GM19023 (cell line): ENCODE measurements around the gene CLCN1.
"Not testable (repeated sequence)": the region's sequence is repeated elsewhere in the genome, so short reads cannot be mapped to it uniquely, and the experiment has no call there.

Source experiments
- ATAC-seq: cut with Tn5 transposase; IDR thresholded peaks from one replicate; pipeline ENCODE4 v1.9.1; 2021; ENCODE audit warnings: mild to moderate bottlenecking, moderate library complexity; ENCODE audit not compliant: unreplicated experiment

Gene CLCN1

DNA sequence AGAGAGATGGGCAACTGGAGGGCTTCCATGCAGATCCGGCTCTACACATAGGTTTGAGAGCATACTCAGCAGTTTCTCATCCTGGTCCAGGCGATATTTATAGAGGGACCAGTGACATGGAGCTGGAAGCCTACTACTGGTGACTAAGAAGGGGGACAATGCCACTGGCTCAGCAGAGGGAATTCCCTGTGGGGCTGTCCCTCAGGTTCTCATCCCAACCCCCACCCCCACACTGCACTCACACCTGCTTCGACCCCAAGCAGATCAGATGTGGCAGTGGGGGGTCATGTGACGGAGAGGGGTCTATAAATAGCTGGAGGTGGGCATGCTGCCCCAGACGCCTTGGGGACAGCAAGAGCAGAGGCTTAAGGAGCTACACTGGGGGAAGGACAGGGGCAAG, at the start of gene CLCN1:
TSS of gene CLCN1 (plus strand) at position 336 of the 400 bp plus-strand sequence. CDS start 102 bp downstream, outside the sequence.
- no peak for ATAC-seq

DNA sequence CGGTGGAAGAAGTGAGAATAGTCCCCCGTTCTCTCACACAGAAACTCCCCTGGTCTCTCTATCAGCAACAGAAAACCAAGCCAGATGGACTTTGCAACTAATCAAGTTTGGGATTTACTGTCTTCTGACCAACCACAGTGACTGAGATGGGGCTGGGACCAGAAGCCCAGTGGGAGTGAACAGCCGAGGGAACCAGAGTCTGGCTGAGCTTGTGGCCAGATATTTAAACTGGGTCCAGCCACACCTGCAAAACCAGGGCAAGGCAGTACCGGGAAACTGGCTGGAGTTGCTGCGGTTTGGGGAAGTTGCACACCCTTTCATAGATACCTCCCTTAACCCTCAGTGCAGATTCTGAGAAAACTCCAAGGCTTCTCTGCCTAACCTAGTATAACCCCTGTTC, 46.7 kb upstream of the CLCN1 start:
- no peak for ATAC-seq

- no peak for ATAC-seq
Observed at GRCh38 chr7:143271240-143271639, 44.7 kb upstream of the CLCN1 start.

DNA sequence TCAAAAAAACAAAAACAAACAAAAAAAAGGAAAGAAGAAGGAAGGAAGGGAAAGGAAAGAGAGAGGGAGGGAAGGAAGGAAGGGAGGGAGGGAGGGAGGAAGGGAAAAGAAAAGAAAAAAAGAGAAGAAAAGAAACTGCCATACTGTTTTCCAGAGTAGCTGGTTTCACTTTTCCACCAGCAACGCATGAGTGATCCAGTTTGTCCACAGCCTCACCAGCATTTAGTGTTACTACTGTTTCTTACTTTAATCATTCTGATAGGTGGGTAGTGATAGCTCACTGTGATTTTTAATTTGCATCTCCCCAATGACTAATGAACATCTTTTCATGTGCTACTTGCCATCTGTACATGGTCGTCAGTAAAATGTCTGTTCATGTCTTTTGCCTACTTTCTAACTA, 43.0 kb upstream of the CLCN1 start:
- no peak for ATAC-seq

GRCh38 chr7:143279186-143280098, 36.5 kb upstream of the CLCN1 start:
- ATAC-seq, result no peak

- no peak for ATAC-seq
Observed at GRCh38 chr7:143280160-143280559, 35.8 kb upstream of the CLCN1 start.

DNA sequence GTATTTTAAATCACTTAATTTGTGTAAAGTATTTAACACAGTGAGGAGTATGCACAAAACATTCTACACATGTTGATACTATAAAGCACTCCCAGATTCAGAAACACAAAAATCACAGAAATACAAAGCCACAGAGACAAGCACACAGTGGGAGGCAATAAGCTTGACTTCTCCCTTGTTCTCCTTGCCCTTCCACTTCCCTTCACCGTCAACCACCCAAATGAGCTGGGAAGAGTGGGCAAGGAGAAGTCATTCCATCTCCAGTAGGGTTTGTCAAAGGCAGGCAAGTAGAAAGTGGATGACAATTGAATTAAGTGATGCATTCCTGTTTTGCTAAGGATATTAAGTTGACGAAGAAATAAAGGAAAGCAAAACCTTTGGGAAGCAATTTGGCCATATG, 35.3 kb upstream of the CLCN1 start:
- no peak for ATAC-seq

DNA sequence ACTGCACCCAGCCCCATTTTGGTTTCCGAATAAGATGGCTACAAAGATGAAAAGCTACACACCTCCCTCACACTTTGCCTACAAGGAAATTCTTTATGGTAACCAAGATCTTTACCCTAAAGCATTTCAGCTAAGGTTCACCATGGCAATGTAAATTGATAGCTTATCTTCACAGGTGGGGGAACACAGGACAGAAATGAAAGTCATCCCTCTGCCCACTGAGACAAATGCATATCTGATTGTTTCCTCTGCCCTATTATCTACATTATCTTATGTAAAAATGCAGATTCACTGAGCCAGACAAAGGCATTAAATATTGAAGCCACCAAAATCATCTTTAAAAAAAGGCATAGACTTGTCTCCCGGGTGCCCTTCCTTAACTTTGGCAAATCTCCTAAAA, 34.4 kb upstream of the CLCN1 start:
- no peak for ATAC-seq

DNA sequence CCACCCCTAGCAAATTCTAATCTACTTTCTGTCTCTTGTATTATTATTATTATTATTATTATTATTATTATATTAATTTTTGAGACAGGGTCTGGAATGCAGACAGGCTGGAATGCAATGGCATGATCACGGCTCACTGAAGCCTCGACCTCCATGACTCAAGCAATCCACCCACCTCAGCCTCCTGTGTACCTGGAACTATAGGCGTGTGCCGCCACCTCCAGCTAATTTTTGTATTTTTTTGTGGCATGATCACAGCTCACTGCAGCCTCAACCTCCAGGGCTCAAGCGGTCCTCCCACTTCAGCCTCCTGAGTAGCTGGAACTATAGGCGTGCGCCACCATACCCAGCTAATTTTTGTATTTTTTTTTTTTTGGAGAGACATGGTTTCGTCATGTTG, 33.8 kb upstream of the CLCN1 start:
- ATAC-seq, result no peak

GRCh38 chr7:143283381-143283780, 32.5 kb upstream of the CLCN1 start:
- no peak for ATAC-seq

DNA sequence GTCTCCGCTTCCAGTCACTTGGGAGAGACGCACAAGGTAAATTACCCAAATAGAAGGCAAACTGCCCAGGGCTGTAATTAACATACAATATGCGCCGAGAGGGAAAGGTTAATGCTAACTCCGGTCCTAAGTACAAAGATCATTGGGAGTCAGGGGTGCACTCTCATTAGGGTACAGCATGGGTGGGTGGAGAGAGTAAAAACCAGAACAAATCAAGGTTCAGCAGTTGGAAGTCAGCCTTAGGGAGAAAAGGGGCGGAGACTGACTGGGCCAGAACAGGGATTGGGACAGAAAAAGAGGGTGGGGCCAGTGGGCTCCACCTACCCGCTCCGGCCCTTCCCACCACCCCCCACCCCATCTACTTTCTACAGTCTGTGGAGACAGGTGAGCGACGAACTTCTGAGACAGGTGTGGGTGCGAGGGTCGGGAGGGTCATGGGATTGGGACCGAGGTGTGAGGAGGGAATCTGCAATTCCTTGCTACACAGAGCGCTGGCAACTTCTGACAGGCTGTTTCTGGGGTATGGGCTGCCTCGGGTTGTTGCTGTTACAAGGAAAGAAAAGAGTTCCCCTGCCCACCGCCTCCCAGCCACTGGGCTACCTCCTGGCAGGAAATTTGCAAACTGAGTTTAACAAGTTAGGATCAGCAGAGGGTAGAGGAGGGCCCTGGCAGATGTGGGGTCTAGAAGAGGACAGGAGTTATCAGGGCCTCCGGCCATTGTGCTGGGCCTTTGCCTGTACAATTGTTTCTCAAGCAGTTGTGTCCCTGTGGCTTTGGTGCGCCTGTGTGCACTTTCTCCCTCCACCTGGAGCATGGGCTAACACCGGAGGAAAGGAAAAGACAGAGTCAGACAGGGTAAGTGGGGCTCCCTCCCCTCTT, 31.1 kb upstream of the CLCN1 start, which contains the start of gene TMEM139:
TSS of gene TMEM139 (plus strand) at position 368 of the 879 bp plus-strand sequence. CDS start 1,000 bp downstream, outside the sequence.
- no peak for ATAC-seq

DNA sequence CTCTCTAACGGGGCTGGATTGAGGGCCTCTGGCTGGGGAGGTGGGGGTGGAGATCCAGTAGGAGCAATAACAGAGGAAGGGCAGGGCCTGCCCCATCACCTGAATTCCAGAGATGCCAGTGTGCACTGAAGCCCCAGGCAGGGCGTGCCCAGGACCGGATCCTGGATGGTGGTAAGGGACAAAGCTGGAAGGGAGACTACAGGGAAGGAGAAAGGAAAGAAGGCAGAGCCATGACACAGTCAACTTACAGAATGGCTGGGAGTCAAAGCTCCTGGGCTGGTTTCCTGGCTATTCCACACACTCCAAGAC, 30.5 kb upstream of the CLCN1 start:
- no peak for ATAC-seq

- ATAC-seq, result no peak
Observed at GRCh38 chr7:143285806-143286521, 29.9 kb upstream of the CLCN1 start.

GRCh38 chr7:143286522-143286890, 29.4 kb upstream of the CLCN1 start:
- ATAC-seq, result no peak

DNA sequence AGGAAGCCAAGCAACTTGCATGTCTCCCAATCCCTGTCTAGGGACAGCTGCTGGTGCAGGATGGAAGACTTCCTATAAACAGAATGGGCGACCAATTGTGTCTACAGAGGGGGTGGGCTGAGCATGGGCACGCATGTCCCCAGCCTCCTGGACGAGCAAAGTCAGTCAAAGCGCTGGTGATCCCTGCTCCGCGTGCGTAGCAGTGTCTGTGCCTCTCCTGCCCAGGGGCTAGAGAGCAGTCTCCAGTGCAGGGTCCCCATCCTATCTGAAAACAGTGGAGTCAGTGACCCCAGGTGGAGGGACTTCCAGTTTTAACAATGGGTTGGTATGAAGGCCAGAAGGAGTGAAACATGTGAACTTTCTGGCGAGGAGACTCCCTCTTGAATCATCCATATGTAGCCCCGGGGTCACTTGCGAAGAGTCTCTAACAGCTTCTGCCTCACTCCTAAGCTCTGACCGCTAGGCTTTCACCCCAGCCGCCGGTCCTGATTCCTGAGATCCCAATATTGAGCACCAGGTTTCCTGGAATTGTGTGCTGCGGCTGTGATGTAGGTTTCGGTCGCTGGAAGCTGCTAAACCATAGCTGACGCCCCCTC, 28.5 kb upstream of the CLCN1 start:
- ATAC-seq, result no peak

GRCh38 chr7:143287935-143288826, 27.7 kb upstream of the CLCN1 start, which contains the start of gene CASP2:
Gene CASP2 (plus strand): TSS chr7:143288351. CDS start chr7:143288456, 105 bp downstream.
- peak; percentile 92 for ATAC-seq

GRCh38 chr7:143288836-143289235, 27.1 kb upstream of the CLCN1 start:
- ATAC-seq, result no peak

DNA sequence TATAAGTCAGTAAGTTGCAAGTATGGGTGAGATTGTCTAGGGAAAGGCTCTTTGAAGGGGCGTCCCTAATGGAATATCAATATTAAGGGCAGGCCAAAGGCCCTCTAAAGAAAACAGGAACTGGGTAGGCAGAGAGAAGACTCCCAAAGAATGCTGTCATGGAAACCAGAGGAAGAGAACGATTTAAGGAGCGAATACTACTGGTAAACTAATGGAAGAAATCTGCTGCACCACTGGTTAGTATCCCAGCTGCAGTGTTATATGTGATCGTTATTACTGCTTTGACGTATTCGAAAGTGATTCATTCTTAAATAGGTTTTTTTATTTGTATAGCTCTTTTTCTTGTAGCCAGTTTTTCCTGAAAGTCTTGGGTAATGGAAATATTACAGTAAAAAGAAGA, 26.5 kb upstream of the CLCN1 start:
- no peak for ATAC-seq

DNA sequence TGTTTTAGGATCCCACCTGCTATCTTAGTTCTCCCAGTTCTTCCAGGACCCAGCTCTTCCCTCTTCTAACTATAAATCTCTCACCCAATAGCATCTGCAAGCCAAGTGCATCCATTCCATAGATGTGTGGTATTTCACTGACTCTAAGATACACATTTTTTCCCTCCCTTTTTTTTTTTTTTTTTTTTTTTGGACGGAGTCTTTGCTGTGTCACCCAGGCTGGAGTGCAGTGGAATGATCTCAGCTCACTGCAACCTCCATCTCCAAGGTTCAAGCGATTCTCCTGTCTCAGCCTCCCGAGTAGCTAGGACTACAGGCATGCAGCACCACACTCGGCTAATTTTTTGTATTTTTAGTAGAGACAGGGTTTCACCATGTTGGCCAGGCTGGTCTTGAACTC, 26.0 kb upstream of the CLCN1 start:
- not testable (repeated sequence) for ATAC-seq

- no peak for ATAC-seq
Observed at GRCh38 chr7:143290293-143290692, 25.6 kb upstream of the CLCN1 start.
